HUDEP-2 (cell line): ENCODE results near the gene WIZ.

Experiments used
- DNase-seq, 76 experiments: peaks; one replicate each; lab custom pipeline; 2025; ENCODE audit not compliant: unreplicated experiment in 76 of 76; lab: John Stamatoyannopoulos, UW

WIZ gene

DNA sequence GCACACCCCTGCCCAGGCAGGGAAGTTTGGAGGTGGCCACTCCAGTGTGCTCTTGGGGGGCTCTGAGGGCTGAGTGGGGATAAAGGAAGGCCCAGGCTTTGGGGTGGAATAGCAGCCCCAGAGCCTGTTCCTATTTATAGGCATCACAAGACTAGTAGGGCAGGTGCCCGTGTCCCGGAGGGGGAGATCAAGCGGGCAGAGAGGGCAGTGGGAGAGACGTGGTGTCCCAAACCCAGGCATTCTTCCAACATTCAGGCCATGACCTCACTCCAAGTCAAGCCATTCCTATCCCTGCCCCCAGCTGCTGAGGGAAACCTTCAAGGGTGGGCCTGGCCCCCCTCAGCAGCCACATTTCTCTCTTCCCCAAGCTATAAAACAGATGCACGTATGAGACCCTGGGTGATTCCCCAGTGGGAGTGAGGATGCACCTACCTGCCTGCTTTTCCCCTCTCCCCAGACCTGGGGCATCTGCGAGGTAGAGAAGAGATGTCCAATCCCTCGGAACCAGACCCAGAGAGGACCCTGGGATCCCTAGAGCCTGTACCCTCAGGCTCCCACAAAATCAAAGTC is 3.9 kb downstream of the WIZ start:
- no peak for DNase-seq

DNA sequence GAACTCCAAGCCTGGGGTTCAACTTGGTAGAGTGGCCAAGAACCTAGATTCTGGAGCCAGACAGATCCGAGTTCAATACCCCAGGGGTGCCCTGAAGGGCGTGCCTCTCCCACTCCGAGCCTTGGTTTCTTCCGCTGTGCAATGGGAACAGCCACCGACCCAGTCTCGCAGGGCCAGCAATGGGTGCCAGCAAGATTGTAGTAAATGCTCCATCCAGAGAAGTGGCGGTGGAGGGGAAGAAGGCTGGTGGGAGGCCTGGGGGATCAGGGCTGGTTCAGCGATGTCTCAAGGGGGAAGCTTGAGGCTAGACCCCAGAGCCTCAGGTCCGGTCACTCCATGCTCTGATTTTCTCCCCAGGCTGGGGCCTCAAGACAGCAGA is 4.5 kb downstream of the WIZ start:
- DNase-seq, result no peak

DNA sequence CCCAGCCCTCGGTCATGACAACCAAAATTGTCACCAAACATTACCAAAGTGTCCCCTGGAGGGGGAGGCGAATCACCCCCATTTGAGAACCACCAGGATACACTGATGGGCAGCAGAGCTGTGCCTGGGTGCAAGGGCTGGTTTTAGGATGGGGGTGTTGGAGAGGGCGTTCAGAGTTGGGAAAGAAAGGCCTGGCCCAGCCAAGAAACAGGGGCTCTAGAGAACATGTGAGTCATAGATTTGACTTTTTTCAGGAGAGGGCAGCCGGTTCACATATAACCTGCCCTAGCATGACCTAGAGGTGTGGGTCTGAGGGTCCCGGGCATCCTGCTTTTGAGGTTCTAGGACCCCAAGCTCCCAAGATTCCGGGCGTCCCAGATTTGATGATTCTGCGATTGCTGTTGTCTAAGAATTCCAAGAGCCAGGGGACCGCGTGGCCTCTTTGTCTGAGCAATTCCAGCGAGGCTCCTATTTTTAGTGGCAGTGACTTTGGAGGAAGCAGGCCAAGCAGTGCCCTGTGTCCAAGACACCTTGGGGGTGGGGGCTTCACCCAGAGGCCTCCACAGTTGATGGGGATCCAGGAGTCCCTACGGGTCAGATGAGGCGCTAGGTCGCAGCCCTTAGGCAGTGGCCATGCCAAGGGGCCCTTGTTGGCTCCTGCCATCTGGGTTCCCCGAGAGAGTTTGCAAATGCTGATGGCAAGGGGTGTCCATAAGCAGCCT is 5.1 kb downstream of the WIZ start:
- DNase-seq, result no peak

DNA sequence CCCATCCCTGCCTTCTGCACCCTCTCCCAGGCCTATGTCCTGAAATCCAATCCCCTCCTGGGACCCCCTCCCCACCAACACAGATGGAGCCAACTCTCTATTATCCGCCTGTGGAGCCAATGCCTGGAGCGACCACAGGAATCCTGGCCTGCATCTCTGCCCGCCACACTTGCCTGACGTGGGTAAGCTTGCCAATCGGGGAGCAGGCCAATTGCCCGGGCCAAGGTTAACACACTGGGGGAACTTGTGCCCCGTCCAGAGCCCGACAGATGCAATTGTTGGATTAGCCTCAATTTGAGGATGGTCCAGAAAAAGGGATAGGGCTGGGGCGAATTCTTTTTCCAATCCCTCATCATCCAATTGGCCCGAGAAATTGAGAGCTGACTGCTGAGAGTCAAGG is 5.9 kb downstream of the WIZ start:
- DNase-seq, result no peak

DNA sequence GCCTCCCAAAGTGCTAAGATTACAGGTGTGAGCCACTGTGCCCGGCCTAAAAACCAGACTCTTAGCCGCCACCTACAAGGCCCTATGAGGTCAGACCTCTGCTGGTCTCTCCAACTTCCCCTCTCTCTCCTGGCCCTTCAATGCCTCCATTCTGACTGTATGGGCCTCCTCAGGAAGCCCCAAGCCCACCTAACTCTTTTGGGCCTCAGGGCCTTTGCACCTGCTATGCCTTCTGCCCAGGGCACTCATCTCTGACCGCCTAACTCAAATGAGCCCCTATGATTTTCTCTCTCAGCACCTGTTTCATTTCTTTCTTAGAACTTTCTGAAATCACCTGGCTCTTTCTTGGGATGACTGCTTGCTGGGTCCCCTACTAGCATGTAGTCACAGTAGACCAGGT is 6.4 kb downstream of the WIZ start:
- DNase-seq, result no peak

DNA sequence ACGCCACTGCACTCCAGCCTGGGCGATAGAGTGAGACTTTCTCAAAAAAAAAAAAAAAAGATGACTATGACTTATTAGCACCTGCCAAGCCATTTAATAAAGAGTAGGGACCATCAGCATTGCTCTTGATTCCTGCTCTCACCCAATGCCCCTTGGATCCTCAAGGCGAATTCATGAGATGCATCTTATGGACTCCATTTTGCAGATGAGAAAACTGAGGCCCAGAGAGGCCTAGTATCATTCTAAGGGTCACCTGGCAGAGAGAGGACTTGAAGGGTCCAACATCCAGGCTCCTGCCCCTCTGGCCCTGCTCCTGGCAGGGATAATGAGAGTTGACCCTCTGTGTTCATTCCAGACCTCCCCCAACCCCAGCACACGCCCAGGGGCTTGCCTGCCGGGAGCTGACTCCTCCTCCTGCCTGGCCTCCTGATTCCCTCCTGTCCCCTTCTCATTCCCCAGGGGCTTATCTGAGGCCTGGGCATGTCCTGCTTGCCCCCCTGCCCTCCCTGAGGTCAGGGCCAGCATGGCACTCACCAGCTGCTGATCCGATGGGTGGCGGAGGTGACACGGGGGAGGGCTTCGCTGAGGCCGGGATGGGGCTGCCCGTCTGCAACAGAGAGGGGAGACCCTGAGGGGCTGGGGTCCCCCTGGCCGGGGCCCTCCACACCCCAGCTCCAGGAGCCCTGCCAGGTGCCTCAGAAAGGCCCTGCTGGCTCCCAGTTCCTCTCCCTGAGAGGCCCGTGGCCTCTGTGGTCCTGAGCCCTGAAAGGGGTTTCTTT is 7.4 kb downstream of the WIZ start:
- DNase-seq, result no peak

DNA sequence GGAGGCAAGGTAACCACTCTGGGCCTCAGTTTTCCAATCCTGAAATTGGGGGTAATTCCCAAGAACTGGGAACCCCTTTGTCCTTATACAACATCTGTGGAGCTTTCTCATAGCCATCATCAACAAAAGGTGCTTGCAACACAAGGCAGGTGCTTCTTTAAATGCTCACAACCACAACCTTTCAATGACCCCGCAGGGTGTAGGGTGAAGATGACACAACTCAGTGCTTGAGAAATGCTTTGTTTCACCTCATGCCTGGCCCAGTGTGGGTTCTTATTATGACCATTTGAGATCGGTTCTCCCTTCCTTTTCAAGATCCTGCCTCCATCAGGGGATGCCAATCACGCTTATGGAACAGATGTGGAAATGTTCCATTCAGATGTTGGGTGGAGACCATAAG is 8.4 kb downstream of the WIZ start:
- DNase-seq, result no peak

DNA sequence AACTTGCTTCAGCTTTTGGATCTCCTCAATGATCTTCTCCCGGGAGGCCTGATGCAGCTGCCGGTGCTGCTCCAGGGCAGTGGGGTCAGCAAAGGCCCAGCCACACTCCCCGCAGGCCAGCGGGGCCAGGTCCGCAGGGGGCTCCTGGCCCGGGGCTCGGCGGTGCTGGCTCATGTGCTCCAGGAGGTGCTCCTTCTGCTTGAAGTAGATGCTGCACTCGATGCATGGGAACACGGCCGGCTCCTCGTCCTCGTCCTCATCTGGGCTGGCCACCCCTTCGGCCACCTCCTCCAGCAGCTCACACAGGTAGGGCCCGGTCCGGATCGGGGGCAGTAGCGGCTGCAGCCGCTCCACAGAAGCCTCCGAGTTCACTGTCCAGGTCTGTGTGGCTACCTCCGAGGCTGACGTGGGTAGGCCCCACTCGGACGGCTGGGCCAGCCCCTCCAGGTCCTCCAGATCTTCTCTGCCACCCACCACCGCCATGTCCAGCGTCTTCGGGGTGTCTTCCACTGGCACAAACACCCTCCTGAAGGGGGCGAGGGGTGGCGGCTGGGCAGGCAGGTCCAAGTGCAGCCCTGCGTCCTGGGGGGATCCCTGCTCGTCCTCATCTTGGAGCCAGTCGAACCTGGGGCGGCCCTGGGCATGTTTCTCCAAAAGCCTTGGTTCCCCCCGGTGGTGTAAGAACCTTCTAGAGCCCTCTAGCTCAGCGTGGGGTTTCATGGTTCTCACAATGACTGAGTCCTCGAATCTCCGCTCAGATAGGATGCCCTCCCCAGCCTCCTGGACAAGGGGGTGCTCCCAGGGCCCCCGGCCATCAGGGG is 9.7 kb downstream of the WIZ start:
- no peak for DNase-seq

DNA sequence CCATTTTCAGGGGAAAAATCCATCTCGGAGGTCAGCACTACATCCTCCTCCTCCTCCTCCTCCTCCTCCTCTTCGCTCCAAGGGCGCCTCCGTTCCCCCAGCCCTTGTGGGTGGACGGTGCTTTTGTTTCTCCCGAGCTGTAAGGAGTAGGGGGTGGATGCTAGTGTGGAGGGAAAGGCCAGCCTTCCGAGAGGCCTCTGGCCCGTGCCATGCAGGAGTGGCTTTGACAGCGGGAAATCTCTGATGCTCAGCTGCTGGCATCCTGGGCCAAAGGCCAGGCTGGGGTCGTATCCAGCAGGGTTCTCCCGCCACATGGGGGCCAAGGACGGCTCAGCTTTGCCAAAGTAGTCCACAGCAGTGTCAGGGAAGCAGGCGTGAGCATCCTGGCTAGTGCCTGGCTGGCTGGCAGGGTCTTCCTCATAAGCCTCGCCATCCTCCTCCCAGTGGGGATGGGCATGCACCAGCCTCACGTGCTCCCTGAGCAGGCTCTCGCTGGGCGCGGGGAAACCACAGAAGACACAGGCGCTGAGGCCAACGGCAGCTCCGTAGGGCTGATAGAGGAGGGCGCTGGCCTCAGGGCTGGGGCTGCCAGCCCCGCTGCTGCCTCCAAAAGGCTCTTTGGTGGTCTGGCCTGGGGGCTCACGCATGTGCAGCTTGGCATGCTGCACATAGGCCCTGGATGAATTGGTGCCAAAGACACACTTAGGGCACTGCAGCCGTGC is 10.5 kb downstream of the WIZ start:
- DNase-seq, result peak in 14 of 76 experiments; percentile 13 to 38 (median 26)

DNA sequence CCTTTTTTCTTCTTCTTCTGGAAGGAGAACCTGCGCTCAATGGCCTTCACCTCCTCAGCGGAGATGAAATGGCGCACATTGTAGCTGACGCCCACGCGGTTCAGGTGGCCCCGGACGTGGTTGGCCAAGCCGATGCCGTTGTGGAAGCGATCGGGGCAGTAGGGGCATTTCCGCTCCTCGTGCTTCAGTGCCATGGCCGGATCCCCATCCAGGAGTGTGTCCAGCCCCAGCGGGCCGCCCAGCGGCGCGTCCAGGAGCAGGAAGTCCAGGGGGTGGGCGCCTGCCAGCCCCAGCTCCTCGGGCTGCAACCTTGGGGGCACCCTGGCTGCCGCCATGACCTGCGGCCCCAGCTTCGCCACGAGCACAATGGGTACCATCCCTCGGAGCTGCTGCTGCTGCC is 11.2 kb downstream of the WIZ start:
- DNase-seq, result no peak

DNA sequence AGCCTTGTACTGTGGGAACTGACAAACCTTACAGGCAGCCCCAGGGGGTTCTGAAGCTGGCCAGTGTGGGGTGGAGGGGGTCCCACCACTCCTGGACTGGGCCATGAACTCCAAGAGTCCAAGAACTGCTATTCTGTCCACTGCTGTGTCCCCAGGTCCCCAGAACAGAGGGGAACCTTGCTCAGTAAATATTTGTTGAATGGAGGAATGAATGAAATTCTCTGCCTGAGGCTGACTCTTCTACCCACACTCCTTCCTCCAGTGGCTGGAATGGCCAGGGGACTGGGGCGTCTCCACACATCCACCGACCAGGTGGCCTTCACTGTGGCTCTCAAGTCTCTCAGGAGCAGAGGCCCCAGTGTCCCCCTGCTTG is 11.6 kb downstream of the WIZ start:
- DNase-seq, result no peak

DNA sequence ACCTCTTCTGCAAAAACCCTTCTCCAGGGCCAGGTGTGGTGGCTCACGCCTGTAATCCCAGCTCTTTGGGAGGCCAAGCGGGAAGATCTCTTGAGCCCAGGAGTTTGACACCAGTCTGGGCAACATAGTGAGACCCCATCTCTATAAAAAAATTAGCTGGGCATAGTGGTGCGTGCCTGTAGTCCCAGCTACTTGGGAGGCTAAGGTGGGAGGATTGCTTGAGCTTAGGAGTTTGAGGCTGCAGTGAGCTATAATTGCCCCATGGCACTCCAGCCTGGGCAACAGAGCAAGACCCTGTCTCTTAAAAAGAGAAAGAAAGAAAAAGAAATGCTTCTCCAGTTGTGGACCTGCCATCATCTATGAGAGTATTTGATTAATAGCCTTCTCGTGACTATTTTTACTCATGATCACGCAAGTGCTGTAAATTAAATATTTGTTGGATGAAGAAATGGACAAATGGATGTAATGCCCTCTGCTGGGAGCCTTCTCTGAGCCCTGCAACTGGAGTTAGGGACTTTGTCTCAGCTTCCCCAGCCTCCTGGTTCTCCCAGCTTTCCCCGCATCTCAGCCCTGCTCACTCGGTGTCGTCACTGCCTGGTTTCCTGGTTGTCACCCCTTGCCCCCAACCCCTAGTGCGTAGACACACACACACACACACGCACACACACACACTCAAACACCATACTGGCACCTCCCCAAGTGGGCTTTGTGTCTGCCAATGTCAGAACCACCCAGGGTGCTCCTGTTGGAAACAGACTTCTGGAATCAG is 12.2 kb downstream of the WIZ start:
- DNase-seq, result peak in 1 of 76 experiments; percentile 12

DNA sequence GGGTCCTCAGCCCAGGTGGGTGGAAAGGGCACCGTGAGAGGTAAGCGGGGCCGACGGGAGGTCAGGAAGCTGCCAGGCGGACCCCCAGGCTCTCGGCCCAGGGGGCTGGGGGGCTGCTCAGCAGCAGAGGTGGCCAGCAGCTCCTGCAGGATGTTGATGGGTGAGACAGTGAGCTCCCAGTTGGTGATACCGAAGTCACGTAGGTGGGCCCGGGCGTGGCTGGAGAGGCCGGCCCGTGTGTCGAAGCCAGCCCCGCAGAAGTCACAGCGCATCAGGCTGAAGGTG is 13.0 kb downstream of the WIZ start:
- no peak for DNase-seq

DNA sequence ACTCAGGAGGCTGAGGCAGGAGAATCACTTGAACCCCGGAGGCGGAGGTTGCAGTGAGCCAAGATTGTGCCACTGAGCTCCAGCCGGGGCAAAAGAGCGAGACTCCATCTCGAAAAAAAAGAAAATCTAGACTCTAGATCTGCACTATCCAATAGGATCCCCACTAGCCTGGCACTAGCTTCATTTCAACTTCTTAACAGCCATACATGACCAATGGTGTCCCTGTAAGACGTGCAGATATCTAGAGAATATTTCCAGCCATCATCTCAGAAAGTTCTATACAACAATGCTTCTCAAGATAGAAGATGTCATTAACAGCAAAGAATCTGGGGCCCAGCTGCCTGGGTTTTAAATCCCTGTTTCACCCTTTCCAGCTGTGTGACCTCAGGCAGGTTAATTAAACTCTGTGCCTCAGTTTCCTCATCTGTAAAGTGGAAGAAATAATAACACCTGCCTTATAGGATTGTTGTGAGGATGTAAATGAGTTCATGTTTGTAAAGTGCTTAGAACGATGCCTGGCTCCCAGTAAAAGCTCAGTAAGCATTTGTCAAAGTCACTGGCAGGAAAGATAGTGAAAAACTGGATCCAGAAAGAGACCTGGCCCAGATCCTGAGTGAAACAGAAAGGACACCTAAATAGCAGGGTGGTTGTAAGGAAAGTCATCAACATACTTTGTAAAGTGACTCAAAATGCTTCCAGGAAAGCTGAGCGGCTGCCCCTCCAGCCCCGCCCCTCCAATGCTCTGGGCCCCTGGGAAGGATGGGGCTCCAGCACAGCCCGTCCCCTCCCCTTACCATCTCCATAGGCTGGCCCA is 13.5 kb downstream of the WIZ start:
- no peak for DNase-seq

DNA sequence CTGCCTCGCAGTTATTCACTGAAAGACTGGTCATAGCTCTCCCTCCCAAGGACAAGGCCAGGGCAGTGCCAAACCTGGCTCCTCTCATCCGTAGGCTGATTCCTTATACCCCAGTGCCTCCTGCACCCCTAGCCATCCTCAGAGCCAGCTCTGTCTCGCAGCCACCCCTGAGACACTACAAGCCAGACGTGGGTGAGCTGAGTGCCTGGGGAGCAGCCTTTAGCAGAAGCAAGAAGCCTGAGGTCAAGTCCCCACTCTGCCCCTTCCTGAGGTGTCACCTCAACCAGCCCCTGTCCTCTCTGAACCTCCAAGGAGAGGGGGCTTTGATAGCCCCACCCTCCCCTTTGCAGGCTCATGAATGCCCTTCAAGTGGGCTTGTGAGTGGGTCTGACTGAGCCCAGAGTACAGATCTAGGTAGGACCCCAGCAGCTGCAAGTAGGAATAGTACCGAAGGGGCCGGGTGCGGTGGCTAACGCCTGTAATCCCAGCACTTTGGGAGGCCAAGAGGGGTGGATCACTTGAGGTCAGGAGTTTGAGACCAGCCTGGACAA is 16.2 kb downstream of the WIZ start:
- no peak for DNase-seq

DNA sequence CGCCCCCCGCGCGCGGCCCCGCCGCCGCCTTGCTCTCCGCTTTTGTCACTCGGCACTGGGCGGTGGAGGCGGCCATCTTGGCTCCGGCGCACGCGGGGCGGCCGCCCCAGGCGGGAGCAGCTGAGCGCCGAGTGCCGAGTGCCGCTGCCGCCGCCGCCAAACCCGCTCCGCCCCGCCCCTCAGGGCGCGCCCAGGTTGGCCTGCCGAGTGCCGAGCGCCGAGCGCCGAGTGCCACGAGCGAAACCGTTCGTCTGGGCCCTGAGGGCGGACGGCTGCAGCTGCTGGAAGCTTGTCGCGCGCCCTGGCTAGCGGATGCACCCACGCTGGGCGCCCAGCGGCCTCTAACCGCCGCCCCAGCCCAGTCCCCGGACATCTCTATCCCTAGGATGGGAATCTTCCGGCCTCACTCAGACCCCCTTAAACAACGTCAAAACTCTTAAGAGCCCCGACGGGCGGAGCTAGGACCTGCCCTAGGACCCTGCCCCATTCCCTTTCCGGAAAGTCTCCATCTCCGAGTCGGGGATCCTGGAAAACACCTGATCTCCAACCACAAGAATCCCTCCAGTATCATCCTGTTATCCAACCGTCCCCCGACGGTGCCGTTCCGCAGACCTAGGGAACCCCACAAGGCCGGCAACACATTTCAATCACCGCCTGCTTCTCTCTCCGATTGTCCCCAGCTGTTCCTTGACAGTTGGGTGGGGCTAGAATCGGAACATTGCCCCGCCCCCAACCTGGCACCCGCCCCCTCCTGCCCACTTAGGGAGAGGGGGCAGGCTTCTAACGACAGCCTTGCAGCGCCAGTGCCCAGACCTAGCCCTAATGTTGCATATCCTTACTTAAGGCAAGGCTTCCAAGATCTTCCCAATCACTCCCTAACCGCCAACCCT is 16.9 kb downstream of the WIZ start:
- peak in 74 of 76 experiments; percentile 26 to 97 (median 90) for DNase-seq

DNA sequence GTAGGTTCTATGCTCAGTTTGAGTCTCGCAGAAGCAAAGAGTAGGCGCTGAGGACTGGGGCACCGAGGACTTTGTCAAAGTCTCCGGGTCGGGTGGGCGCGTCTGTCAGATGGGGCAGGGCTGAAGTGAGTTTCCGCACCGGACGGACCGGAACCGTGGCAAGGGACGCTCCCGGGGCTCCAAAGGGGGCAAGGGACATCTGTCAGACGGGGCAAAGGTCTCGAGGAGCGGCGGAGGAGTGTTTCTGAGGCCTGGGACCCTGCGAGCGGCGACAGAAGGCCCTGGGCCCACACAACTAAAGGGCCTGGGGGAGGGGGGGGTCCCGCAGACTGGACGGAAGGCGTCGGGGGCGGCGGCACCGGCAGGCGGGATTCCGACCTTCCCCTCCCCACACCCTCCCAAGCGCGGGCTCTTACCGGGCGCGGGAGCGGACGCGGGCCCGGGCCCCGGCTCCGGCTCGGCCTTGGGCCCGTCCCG is 17.7 kb downstream of the WIZ start:
- peak in 8 of 76 experiments; percentile 20 to 50 (median 36) for DNase-seq
